KBM-7 (cell line): ENCODE measurements around the gene CA10.
A peak's percentile ranks its signal among the peaks of the same experiment; 100 is the strongest.

Source experiments
- DNase-seq: peaks from one replicate; pipeline ENCODE4 v3.0.0-alpha.2; 2015
- in situ Hi-C: fragments of 300-500 bp; cut with MboI; formaldehyde crosslinking; loops from 2 replicates; pipeline ENCODE4 v1.14.3; 2020; ENCODE audit warnings: low sequenced_read_pairs, low pct_unique_long_range_greater_than_20kb, mixed read lengths

Gene CA10

GRCh38 chr17:51650202-51650601 is 508.3 kb downstream of the CA10 start:
- in situ Hi-C loops: no loop called here
- DNase-seq: no peak

GRCh38 chr17:51647826-51648225 is 510.7 kb downstream of the CA10 start:
- in situ Hi-C loops: no loop called here
- no peak for DNase-seq

GRCh38 chr17:51647067-51647466 is 511.4 kb downstream of the CA10 start:
- in situ Hi-C loops: no loop called here
- DNase-seq: no peak

GRCh38 chr17:51646539-51646938 is 512.0 kb downstream of the CA10 start:
- DNase-seq: no peak
- in situ Hi-C loops: no loop called here

- in situ Hi-C loops: no loop called here
- no peak for DNase-seq
These were observed 513.5 kb downstream of the CA10 start for GRCh38 chr17:51645056-51645455.

- DNase-seq: no peak
- in situ Hi-C loops: no loop called here
These were observed 514.6 kb downstream of the CA10 start for GRCh38 chr17:51643702-51644490.

- in situ Hi-C loops: no loop called here
- DNase-seq: no peak
These were observed 516.5 kb downstream of the CA10 start for GRCh38 chr17:51642029-51642428.

GRCh38 chr17:51640108-51640622 is 518.3 kb downstream of the CA10 start:
- in situ Hi-C loops: no loop called here
- peak; percentile 27 for DNase-seq

- no peak for DNase-seq
- in situ Hi-C loops: no loop called here
These were observed 519.5 kb downstream of the CA10 start for GRCh38 chr17:51638971-51639370.

GRCh38 chr17:51636291-51636690 is 522.2 kb downstream of the CA10 start:
- in situ Hi-C loops: no loop called here
- no peak for DNase-seq

GRCh38 chr17:51630101-51630671 is 528.3 kb downstream of the CA10 start:
- in situ Hi-C loops: no loop called here
- no peak for DNase-seq

- no peak for DNase-seq
- in situ Hi-C loops: no loop called here
These were observed 529.3 kb downstream of the CA10 start for GRCh38 chr17:51629232-51629631.

GRCh38 chr17:51627779-51628178 is 530.7 kb downstream of the CA10 start:
- in situ Hi-C loops: no loop called here

GRCh38 chr17:51618476-51618875 is 540.0 kb downstream of the CA10 start:
- DNase-seq: no peak
- in situ Hi-C loops: no loop called here

More at GRCh38 chr17:51627779-51628178, 530.7 kb downstream of the CA10 start:
- DNase-seq: no peak

- in situ Hi-C loops: no loop called here
- DNase-seq: no peak
These were observed 540.5 kb downstream of the CA10 start for GRCh38 chr17:51617986-51618385.

- in situ Hi-C loops: no loop called here
- no peak for DNase-seq
These were observed 545.3 kb downstream of the CA10 start for GRCh38 chr17:51613255-51613654.

- in situ Hi-C loops: no loop called here
These were observed 545.8 kb downstream of the CA10 start for GRCh38 chr17:51612692-51613091.

GRCh38 chr17:51611585-51611984 is 546.9 kb downstream of the CA10 start:
- DNase-seq: no peak
- in situ Hi-C loops: no loop called here

More at GRCh38 chr17:51612692-51613091, 545.8 kb downstream of the CA10 start:
- DNase-seq: no peak

- DNase-seq: no peak
- in situ Hi-C loops: no loop called here
These were observed 547.7 kb downstream of the CA10 start for GRCh38 chr17:51610834-51611233.

GRCh38 chr17:51610155-51610554 is 548.4 kb downstream of the CA10 start:
- no peak for DNase-seq
- in situ Hi-C loops: no loop called here
